ENCODE measurements around the gene NPIPA5.

DNA sequence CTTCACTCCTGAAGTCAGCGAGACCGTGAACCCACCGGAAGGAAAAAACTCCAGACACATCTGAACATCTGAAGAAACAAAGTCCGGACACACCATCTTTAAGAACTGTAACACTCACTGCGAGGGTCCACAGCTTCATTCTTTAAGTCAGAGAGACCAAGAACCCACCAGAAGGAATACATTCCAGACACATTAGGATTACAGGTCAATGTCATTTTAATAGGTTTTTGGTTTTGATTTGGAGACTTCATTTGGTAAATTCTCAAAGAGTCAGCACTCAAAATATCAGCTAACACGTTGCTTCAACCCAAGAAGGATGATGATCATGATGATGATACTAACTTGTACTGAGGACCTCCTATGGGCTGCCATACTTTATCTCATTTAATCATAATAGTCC lies 48.7 kb upstream of the NPIPA5 start:
- TF ChIP-seq, protein P1, sequence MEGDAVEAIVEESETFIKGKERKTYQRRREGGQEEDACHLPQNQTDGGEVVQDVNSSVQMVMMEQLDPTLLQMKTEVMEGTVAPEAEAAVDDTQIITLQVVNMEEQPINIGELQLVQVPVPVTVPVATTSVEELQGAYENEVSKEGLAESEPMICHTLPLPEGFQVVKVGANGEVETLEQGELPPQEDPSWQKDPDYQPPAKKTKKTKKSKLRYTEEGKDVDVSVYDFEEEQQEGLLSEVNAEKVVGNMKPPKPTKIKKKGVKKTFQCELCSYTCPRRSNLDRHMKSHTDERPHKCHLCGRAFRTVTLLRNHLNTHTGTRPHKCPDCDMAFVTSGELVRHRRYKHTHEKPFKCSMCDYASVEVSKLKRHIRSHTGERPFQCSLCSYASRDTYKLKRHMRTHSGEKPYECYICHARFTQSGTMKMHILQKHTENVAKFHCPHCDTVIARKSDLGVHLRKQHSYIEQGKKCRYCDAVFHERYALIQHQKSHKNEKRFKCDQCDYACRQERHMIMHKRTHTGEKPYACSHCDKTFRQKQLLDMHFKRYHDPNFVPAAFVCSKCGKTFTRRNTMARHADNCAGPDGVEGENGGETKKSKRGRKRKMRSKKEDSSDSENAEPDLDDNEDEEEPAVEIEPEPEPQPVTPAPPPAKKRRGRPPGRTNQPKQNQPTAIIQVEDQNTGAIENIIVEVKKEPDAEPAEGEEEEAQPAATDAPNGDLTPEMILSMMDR (IDR thresholded peaks at IDR 0.05): no peak
- TF ChIP-seq EP300 (IDR thresholded peaks at IDR 0.05): no peak
